Ovary (tissue), 9 donors: ENCODE data around the gene CORO1C. TPM values are rescaled to one million over a fixed set of nuclear protein-coding genes. Genes with fewer than 3 reads are reported as not detected.

ENCODE experiments used
- DNase-seq, 5 donors: peaks; one replicate each; pipeline ENCODE4 v3.0.0-alpha.2; 2019 to 2020
- H3K27ac ChIP-seq, 2 donors: fragments of 200-600 bp; one replicate each; pipeline versions ENCODE4 v1.5.1 to v1.8.0; 2019 to 2022
- H3K27me3 ChIP-seq: fragments of 200-600 bp; one replicate; pipeline ENCODE4 v1.8.0; 2022
- H3K36me3 ChIP-seq: fragments of 200-600 bp; sonication (generic); one replicate; pipeline ENCODE4 v1.5.1; 2019
- H3K4me1 ChIP-seq: one replicate; pipeline ENCODE4 v1.8.1; 2013; ENCODE audit warnings: mild to moderate bottlenecking, moderate library complexity; ENCODE audit not compliant: insufficient read depth
- H3K4me3 ChIP-seq: fragments of 200-600 bp; sonication (generic); one replicate; pipeline ENCODE4 v1.5.1; 2017
- H3K9me3 ChIP-seq, 2 donors: fragments of 200-600 bp in 1 of 2; sonication (generic) in 1 of 2; one replicate each; pipeline versions ENCODE4 v1.5.1 to v1.8.1; 2013 to 2019; ENCODE audit warnings: mild to moderate bottlenecking in 1 of 2, moderate library complexity in 1 of 2
- EP300 ChIP-seq: sonication (generic); formaldehyde crosslinking; IDR thresholded peaks from one replicate; pipeline ENCODE4 v1.6.1; 2017; ENCODE audit warnings: antibody characterized with exemption
- POLR2A ChIP-seq: fragments of 450-650 bp; IDR thresholded peaks from one replicate; pipeline ENCODE4 v1.6.1; 2017; ENCODE audit warnings: antibody characterized with exemption, mild to moderate bottlenecking, moderate library complexity
- WGBS, 3 donors: extraction: QIAGEN DNeasy Blood & Tissue Kit in 1 of 3; methylation state at CpG; one replicate each; pipeline versions ENCODE4 v1.1.5 to v1.1.7; 2013 to 2017; 5-methylcytosine and 5-hydroxymethylcytosine counted together
- intact Hi-C, 4 donors: fragments of 100-400 bp; cut with DNase I; formaldehyde crosslinking; loops; one replicate each; pipeline versions ENCODE4 v1.11.0 to v1.15.1; 2022 to 2023
- polyA plus RNA-seq, 2 donors: library from polyadenylated mRNA; stranded (reverse); fragments of 200-250 nt in 1 of 2; fragments of 350-450 nt in 1 of 2; fragmentation: Illumina TruSeq in 1 of 2; extraction: RNeasy Lipid Tissue Mini Kit (QIAGEN cat#74804) in 1 of 2; gene quantifications; one replicate each; pipeline ENCODE4 v1.2.3, GENCODE V29; 2013 to 2014
- total RNA-seq, 7 donors: library from RNA; depleted of rRNA in 2 of 7; stranded (reverse); fragments of >200 nt in 2 of 7; fragmentation: NEBNext Ultra II Directional in 3 of 7; extraction: Animal tissue kit (Norgen Biotek cat#: 25700) in 3 of 7; gene quantifications; one replicate each; pipeline versions ENCODE4 v1.1.0 to v1.2.4, GENCODE V29; 2016 to 2023
- TF ChIP-seq, protein P1 (sequence below), 3 donors: fragments of 450-650 bp in 2 of 3; fragments of 200-600 bp in 1 of 3; IDR thresholded peaks; one replicate each; pipeline versions ENCODE4 v1.5.1 to v1.8.0; 2016 to 2022; ENCODE audit warnings: antibody characterized with exemption in 3 of 3, mild to moderate bottlenecking in 1 of 3
- donor health status: DM: no; HTN: no; CAD: no; lungs with moderate emphysema.
- donor health status: DM: no; HTN: no; CAD: no.
- donor health status: Bipolar disorder and iron deficiency.
- donor health status: DM: yes; HTN: yes; CAD: no.
- donor health status: DM: no; HTN: no; CAD: no.
- donor health status: DM: yes; HTN: yes; CAD: no.

CORO1C gene
- total and polyA plus RNA-seq, 9 donors = 35.1 to 143 (median 113) TPM

DNA sequence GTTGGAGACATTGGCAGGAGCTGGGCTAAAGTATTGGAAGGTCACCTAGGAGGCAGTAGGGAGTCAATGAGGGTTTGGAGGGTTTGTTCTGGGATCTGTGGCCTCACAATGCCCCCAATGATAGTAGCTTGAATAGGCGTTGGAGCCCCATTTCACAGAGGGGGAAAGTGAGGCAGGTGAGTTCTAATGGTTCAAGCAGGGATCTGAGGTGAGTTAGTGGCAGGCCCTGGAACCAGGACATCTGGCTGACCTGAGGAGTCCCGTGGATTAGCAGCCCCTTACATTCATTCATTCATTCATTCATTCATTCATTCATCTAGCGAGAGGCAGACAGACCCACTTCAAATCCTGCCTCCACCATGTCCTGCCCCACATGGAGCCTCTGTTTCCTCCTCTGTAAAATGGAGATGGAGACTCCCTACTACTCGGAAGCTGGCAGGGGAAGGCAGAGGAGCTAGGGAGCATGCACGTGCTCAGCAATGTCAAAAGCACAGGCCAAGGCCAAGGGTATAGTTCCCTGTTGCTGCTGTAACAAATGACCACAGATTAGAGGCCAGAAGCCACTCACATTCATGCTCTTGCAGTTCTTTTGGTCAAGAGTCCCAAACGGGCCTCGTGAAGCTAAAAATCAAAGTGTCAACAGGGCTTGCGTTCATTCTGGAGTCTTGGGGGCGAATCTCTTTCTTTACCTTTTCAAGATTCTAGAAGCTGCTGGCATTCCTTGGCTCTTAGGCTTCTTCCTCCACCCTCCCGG, 131.2 kb downstream of the CORO1C start:
- H3K36me3 ChIP-seq = no peaks in the 10 kb centered on the region
- intact Hi-C loops = no loop called here
- 90 to 91% (median 90%) methylated on average over 10 of the region's 10 CpGs for WGBS, 3 donors
- H3K9me3 ChIP-seq = no peaks in the 10 kb centered on the region
- no peak for DNase-seq
- H3K4me3 ChIP-seq = no peak overlapping the region
- H3K27me3 ChIP-seq = no peaks in the 10 kb centered on the region
- no peaks in the 10 kb centered on the region for H3K4me1 ChIP-seq
- TF ChIP-seq EP300 = no peak
- TF ChIP-seq POLR2A = no peak
- TF ChIP-seq, protein P1, sequence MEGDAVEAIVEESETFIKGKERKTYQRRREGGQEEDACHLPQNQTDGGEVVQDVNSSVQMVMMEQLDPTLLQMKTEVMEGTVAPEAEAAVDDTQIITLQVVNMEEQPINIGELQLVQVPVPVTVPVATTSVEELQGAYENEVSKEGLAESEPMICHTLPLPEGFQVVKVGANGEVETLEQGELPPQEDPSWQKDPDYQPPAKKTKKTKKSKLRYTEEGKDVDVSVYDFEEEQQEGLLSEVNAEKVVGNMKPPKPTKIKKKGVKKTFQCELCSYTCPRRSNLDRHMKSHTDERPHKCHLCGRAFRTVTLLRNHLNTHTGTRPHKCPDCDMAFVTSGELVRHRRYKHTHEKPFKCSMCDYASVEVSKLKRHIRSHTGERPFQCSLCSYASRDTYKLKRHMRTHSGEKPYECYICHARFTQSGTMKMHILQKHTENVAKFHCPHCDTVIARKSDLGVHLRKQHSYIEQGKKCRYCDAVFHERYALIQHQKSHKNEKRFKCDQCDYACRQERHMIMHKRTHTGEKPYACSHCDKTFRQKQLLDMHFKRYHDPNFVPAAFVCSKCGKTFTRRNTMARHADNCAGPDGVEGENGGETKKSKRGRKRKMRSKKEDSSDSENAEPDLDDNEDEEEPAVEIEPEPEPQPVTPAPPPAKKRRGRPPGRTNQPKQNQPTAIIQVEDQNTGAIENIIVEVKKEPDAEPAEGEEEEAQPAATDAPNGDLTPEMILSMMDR (IDR thresholded peaks at IDR 0.05) = no peak
- H3K27ac ChIP-seq = no peak overlapping the region

DNA sequence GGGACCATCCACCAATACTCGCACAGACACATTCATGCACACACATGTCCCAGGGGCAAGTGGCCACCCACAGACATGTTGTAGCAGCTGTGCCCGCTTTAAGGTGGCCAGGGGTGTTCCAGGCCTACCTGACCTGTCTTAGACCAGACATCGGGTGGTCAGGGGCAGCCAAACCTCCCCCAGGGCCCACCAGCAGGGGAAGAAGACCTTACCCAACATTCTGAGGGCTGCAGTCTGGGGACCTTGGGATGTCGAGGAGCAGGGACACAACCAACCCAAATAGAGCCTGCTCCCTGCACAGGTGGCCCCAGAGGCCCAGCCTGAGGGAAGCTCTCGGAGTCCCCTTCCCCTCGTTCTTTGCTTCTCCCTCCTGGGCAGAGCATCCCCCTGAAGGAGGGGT, 131.8 kb downstream of the CORO1C start:
- H3K4me3 ChIP-seq = no peak overlapping the region
- H3K36me3 ChIP-seq = no peaks in the 10 kb centered on the region
- intact Hi-C loops = no loop called here
- H3K27me3 ChIP-seq = no peaks in the 10 kb centered on the region
- DNase-seq = no peak
- H3K4me1 ChIP-seq = no peaks in the 10 kb centered on the region
- H3K9me3 ChIP-seq = no peaks in the 10 kb centered on the region
- WGBS, 3 donors = 79 to 85% (median 82%) methylated on average over 6 of the region's 6 CpGs
- TF ChIP-seq POLR2A = no peak
- TF ChIP-seq, protein P1 (IDR thresholded peaks at IDR 0.05) = no peak
- TF ChIP-seq EP300 = no peak
- H3K27ac ChIP-seq = no peak overlapping the region

- TF ChIP-seq, protein P1 (IDR thresholded peaks at IDR 0.05) = no peak
- TF ChIP-seq EP300 = no peak
- TF ChIP-seq POLR2A = no peak
- Histone ChIP-seq H3K27ac (no peak overlapping the region), H3K9me3 (no peaks in the 10 kb centered on the region), H3K4me1 (no peaks in the 10 kb centered on the region), H3K4me3 (no peak overlapping the region), H3K27me3 (no peaks in the 10 kb centered on the region), H3K36me3 (no peaks in the 10 kb centered on the region)
- intact Hi-C loops = no loop called here
- 92 to 94% (median 93%) methylated on average over 11 of the region's 11 CpGs for WGBS, 3 donors
- no peak for DNase-seq
These were observed 132.6 kb downstream of the CORO1C start for GRCh38 chr12:108598553-108599250.

GRCh38 chr12:108597559-108598471, 133.5 kb downstream of the CORO1C start, which contains the start of gene TMEM119:
TMEM119 (minus strand) TSS chr12:108598084; CDS start chr12:108592383, 5,701 bp downstream.
- DNase-seq = no peak
- intact Hi-C loops = no loop called here
- Histone ChIP-seq H3K4me1 (no peaks in the 10 kb centered on the region), H3K4me3 (no peak within 1 kb of the TSS), H3K27ac (no peak within 1 kb of the TSS), H3K27me3 (no peaks in the 10 kb centered on the region), H3K9me3 (no peaks in the 10 kb centered on the region), H3K36me3 (no peaks in the 10 kb centered on the region)
- WGBS, 3 donors = 13 to 17% (median 16%) methylated on average over 24 to 27 of the region's 27 CpGs
- TF ChIP-seq, protein P1 (IDR thresholded peaks at IDR 0.05) = no peak
- TF ChIP-seq POLR2A (no peak), EP300 (no peak)
